ENCODE data around the gene CAPZB. TPM values are rescaled to one million over a fixed set of nuclear protein-coding genes. Genes with fewer than 3 reads are reported as not detected.

Gene CAPZB
- polyA plus RNA-seq, 3 donors = 290 to 504 (median 407) TPM

GRCh38 chr1:19478322-19478721 is 7.0 kb downstream of the CAPZB start:
- H3K79me2 ChIP-seq (ENCODE audit: insufficient read depth, low read length) = peaks cover 100% of the 10 kb centered on the region
- H3K36me3 ChIP-seq (replicated peaks in 1 of 2; ENCODE audit: control insufficient read depth in 1 of 2, insufficient read depth in 2 of 2, low read length in 2 of 2) = peaks cover 7 to 59% of the 10 kb centered on the region in 2 donors
- no peaks in the 10 kb centered on the region for H3K27me3 ChIP-seq (ENCODE audit: control insufficient read depth in 2 of 2, insufficient read depth in 2 of 2, low read length in 2 of 2)
- H3K9me3 ChIP-seq (replicated peaks in 1 of 2; ENCODE audit: control insufficient read depth in 1 of 2, insufficient read depth in 1 of 2, low read length in 2 of 2) = no peaks in the 10 kb centered on the region
- H3K9me3 Mint-ChIP-seq = no peaks in the 10 kb centered on the region
- 39% methylated on average over 6 of the region's 9 CpGs for WGBS (ENCODE audit: insufficient coverage)
- H3K4me2 ChIP-seq (replicated peaks; ENCODE audit: extremely low read depth, low read length, poor library complexity, severe bottlenecking) = peak overlapping the region; percentile 78
- peak overlapping the region; percentile 74 to 91 for H3K4me3 Mint-ChIP-seq
- H3K4me3 ChIP-seq (replicated peaks in 1 of 3; ENCODE audit: low read depth in 2 of 3, low read length in 3 of 3) = peak overlapping the region in 1 of 3 experiments; percentile 60
- peak overlapping the region; percentile 83 to 92 for H3K27ac ChIP-seq (ENCODE audit: low read depth in 1 of 2, low read length in 2 of 2)
- H3K36me3 Mint-ChIP-seq = peaks cover 28 to 55% of the 10 kb centered on the region in 2 donors
- H3K4me1 ChIP-seq (ENCODE audit: control insufficient read depth in 1 of 2, insufficient read depth in 2 of 2, low read length in 2 of 2) = peaks cover 68 to 82% of the 10 kb centered on the region in 2 donors
- peak overlapping the region; percentile 95 to 98 (median 96) for H3K27ac Mint-ChIP-seq
- H4K20me1 ChIP-seq (ENCODE audit: insufficient read depth, low read length) = peaks cover 100% of the 10 kb centered on the region
- intact Hi-C loops (cut with micrococcal nuclease) = loop anchor here in 1 of 2 donors (5.0 kb wide), 2 partner anchors 41 to 86 kb away; no protein-coding TSS in a partner anchor
- H3K4me1 Mint-ChIP-seq = peaks cover 85% of the 10 kb centered on the region
- peak overlapping the region; percentile 57 for H3K9ac ChIP-seq (ENCODE audit: insufficient read depth, low read length, poor library complexity, severe bottlenecking)
- DNase-seq = peak; percentile 49 to 81 (median 58)
- no peak for TF ChIP-seq CTCF (IDR thresholded peaks at IDR 0.05)
- no peak overlapping the region for H2AFZ ChIP-seq (ENCODE audit: insufficient read depth, low read depth, low read length, poor library complexity, severe bottlenecking)
- peaks cover 0 to 4% (median 0%) of the 10 kb centered on the region in 3 donors for H3K27me3 Mint-ChIP-seq (ENCODE audit: low read depth in 3 of 3)

- 10% methylated on average over 9 of the region's 11 CpGs for WGBS (ENCODE audit: insufficient coverage)
- Histone ChIP-seq H2AFZ (ENCODE audit: insufficient read depth, low read depth, low read length, poor library complexity, severe bottlenecking) (no peak overlapping the region), H3K36me3 (replicated peaks in 1 of 2; ENCODE audit: control insufficient read depth in 1 of 2, insufficient read depth in 2 of 2, low read length in 2 of 2) (peaks cover 6 to 56% of the 10 kb centered on the region in 2 donors), H3K4me1 (ENCODE audit: control insufficient read depth in 1 of 2, insufficient read depth in 2 of 2, low read length in 2 of 2) (peaks cover 60 to 74% of the 10 kb centered on the region in 2 donors), H3K4me3 (replicated peaks in 1 of 3; ENCODE audit: low read depth in 2 of 3, low read length in 3 of 3) (peak overlapping the region; percentile 2 to 60 (median 21)), H3K9me3 (replicated peaks in 1 of 2; ENCODE audit: control insufficient read depth in 1 of 2, insufficient read depth in 1 of 2, low read length in 2 of 2) (no peaks in the 10 kb centered on the region), H3K27me3 (ENCODE audit: control insufficient read depth in 2 of 2, insufficient read depth in 2 of 2, low read length in 2 of 2) (no peaks in the 10 kb centered on the region), H4K20me1 (ENCODE audit: insufficient read depth, low read length) (peaks cover 100% of the 10 kb centered on the region), H3K9ac (ENCODE audit: insufficient read depth, low read length, poor library complexity, severe bottlenecking) (peak overlapping the region; percentile 57), H3K4me2 (replicated peaks; ENCODE audit: extremely low read depth, low read length, poor library complexity, severe bottlenecking) (peak overlapping the region; percentile 78), H3K27ac (ENCODE audit: low read depth in 1 of 2, low read length in 2 of 2) (peak overlapping the region; percentile 83 to 92), H3K79me2 (ENCODE audit: insufficient read depth, low read length) (peaks cover 100% of the 10 kb centered on the region)
- Mint-ChIP-seq H3K27me3 (ENCODE audit: low read depth in 3 of 3) (peaks cover 0 to 4% (median 0%) of the 10 kb centered on the region in 3 donors), H3K9me3 (no peaks in the 10 kb centered on the region), H3K4me1 (peaks cover 80% of the 10 kb centered on the region), H3K27ac (peak overlapping the region; percentile 95 to 98 (median 96)), H3K36me3 (peaks cover 28 to 55% of the 10 kb centered on the region in 2 donors), H3K4me3 (peak overlapping the region; percentile 74 to 91)
- no peak for TF ChIP-seq CTCF (IDR thresholded peaks at IDR 0.05)
- intact Hi-C loops (cut with micrococcal nuclease) = loop anchor here in 1 of 2 donors (5.0 kb wide), 2 partner anchors 40 to 85 kb away; no protein-coding TSS in a partner anchor
- DNase-seq = peak; percentile 69 to 71 (median 71)
Measured at GRCh38 chr1:19477284-19478249, 7.8 kb downstream of the CAPZB start.

All from CD14-positive monocyte (primary cell).